GM19395 (cell line): ENCODE results near the gene GPATCH2L.

Source experiments
- ATAC-seq: cut with Tn5 transposase; IDR thresholded peaks from one replicate; pipeline ENCODE4 v1.9.1; 2021; ENCODE audit warnings: mild to moderate bottlenecking, moderate library complexity; ENCODE audit not compliant: unreplicated experiment

GPATCH2L gene

GRCh38 chr14:76252471-76252870 lies 100.7 kb downstream of the GPATCH2L start:
- ATAC-seq, result no peak

GRCh38 chr14:76253111-76253510 lies 101.4 kb downstream of the GPATCH2L start:
- no peak for ATAC-seq

GRCh38 chr14:76256545-76256944 lies 104.8 kb downstream of the GPATCH2L start:
- no peak for ATAC-seq

- ATAC-seq, result no peak
These were observed 105.5 kb downstream of the GPATCH2L start for GRCh38 chr14:76257111-76257803.

GRCh38 chr14:76257842-76258397 lies 106.2 kb downstream of the GPATCH2L start:
- no peak for ATAC-seq

GRCh38 chr14:76259029-76259735 lies 107.5 kb downstream of the GPATCH2L start:
- no peak for ATAC-seq

- no peak for ATAC-seq
These were observed 109.0 kb downstream of the GPATCH2L start for GRCh38 chr14:76260749-76261148.

- no peak for ATAC-seq
These were observed 109.7 kb downstream of the GPATCH2L start for GRCh38 chr14:76261371-76261811.

- no peak for ATAC-seq
These were observed 110.9 kb downstream of the GPATCH2L start for GRCh38 chr14:76262641-76263040.
